CD4-positive, alpha-beta T cell treated with Interleukin-2 at 100 ng/mL for 4 hours (primary cell): ENCODE measurements around the gene RXRA.

ENCODE experiments used
- DNase-seq: peaks from one replicate; pipeline ENCODE4 v3.0.0-alpha.2; 2020; ENCODE audit warnings: low spot score

The RXRA gene

DNA sequence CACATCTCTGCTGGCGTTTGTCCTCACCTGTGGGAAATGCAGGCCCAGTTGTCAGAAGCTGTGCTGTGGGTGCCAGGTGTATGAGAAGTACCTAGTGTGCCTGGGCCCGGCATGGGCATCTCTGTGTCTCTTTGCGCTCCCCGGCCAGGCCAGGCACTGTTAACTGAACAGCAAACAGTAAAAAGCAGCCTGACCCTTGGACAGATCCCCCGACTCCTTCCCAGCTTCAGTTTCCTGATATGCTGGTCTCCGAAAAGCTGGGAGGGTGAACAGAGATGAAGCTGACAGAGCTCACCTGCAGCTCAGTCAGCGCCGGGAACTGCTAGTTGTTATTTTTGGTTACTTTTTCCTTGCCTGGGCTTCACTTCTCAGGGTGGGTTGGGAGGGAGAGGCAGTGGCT, 28.9 kb downstream of the RXRA start:
- no peak for DNase-seq

DNA sequence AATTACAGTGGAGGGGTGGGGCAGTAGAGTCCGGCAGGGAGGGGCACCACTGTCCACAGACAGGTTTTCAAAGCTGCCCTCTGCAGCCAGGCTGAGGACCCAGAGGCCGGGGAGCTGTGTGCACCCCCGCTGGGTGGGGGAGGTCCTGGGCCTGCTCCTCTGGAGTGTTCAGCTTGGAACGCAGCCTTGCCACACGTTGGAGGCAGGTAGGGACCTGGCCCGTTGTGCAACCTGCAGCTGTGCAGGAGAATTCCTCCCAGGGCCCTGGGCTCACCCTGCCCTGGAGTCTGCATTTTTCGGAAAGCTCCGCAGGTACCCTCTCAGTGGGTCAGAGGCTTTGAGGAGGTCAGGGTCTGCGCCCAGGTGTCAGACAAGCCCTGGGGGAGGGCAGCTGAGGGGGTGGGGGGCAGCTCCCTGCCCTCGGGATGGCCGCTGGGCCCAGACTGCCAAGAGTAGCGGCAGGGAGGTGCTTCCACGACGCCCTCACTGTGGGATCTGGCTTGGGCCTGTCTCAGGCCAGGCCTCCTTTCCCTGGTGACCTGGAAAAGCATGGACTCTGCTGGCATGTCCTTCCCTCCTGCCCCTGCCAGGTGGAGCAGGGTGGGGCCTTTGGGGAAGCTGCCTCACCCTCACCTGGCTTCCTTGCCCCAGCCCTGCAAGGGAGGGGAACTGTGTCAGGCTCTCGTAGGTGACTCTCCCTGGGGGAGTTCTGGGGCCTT, 29.5 kb downstream of the RXRA start:
- DNase-seq: no peak

DNA sequence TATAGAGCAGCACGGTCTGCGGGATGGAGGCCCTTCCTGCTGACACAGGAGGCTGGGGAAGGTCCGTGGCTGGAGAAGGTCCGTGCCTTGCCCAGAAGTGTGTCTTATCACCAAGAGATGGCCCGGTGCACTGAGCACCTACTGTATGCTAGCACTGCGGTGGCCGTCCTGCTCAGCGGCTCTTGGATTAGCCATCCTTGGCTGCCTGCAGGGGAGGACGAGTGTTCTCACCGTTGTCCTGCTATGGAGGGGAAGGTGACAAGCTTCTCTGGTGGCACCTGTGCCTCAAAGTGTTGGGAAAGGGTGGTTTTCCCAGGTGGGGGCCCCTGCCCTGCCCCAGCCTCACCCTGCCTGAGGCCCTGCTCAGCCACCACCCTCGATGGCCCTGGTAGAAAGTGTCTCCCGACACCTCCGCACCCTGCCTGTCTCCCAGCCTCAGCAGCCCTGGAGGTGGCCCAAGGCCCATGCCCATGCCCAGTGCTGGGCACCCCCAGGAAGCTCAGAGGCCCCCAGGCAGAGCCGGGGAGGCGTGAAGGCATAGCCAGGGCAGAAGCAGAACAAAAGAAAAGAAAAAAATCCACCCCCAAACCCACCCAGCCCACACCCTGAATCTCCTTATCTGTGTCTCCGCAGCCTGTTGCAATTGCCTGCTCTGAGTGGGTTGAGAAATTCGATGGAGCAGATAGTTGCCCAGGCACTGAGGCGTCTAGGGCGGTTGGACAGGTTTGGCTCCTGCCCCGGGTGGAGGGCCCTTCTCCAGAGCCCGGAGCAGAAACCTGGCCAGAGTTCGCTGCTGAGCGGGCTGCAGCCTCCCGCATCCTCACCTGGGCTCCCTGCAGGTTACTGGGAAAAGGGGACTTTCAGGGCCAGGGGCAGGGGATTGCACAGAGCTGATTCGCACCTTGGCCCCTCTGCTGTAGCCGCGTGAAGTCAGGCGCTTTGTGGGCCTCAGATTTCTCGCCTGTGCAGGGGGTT, 30.5 kb downstream of the RXRA start:
- no peak for DNase-seq

DNA sequence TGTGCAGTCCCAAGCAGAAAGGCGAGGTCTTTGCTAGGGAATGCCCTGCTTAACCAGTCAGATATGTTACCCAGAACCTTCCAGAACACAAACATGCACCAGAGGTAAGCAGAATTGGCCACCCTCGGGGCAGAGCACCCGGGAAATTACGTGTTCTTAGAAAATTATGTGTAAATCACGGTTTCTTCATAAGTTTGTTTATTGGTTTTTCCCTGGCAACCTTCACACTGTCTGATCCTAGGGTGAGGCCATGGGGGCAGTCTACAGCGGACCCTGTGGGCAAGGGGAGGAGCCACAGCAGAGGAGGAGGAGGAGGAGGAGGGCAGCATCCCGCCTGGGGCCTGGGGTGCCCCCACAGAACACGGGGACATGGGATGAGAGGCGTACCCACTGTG, 31.4 kb downstream of the RXRA start:
- no peak for DNase-seq

DNA sequence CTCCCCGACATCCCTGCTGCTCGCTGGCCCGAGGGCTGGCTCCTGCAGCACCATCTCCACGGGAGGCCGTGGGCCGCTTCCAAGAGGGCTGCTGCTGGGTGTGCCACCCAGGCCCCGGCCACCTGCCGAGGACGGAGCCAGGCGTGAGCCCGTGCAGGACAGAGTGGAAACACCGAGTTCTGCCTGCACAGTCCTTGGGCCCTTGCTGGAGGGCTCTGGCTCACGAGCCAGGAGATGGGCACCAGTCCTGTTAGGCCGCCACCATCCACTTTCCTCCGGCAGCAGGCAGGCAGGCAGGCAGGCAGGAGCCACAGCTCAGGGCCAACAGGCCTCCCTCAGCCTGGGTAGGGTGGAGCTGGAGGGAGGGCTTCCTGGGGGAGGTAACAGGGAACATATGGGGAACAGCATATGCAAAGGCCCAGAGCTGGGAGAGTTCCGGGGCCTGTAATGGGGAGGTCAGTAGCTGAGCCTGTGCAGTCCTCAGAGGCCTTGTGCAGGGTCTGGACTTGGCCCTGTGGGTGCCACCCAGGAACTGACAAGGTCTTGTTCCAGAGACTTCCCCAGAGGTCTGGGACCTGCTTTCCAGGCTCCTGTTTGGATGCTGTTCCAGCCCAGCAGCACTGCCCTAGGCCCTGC, 31.9 kb downstream of the RXRA start:
- no peak for DNase-seq

DNA sequence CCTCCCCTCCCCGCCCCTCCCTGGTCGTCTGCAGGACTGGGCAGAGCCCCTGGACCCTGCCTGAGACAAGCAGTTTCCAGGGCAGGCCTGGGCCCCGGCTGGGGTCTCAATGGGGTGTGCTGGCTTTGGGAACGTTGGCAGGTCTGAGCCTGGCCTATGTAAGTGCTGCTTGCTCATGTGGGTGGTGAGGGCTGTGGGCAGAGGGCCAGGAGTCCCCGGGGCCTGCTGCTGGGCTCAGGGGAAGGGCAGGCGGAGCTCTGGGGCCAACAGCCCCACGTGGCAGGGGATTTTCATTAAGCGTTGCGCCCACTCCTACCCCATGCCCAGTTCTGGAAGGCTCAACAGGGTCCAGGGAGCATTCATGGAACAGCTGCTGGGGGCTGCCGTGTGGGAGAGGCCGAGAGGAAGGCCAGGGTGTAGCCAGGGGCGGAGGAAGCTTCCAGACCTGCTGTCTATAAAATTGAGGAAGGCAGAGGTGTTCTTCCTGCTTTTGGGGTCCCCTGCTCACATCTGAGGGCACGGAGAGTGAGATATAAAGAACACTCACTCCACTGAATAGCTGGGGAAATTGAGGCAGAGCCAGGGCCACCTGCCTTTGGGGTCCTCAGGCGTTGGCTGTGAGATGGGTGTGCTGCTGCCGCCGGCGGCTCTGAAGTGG, 32.5 kb downstream of the RXRA start:
- DNase-seq: no peak

DNA sequence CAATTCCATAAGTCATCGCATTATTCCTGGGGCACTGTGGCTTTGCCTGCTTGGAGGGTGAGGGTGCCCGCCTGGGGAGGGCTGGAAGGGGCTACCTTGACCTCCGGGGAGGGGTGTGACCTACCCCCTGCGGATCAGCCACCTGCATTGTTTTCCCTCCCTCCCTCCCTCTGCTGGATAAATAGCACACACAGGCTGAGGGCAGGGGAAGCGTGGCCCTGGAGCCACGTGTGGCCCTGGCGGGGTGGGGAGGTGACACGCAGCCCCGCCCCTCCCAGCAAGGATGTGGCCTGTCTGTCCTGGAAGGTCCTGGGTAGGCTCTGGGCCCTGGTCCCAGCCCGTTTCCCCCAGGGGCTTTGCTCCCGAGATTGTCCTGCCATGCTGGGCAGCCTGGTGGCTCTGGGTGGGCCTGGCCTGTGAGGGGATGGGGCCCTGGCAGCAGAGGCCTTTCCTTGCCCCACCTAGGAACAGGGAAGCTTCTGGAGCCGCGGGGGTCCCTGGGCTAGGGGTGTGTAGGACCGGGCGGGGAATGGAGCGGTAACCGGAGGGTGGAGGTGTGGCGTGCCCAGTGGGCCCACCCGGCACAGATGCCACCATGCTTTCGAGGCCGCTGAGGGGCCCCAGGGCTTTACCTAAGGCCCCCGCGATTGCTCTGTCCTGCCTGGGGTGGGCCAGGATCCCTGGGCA, 33.4 kb downstream of the RXRA start:
- DNase-seq: no peak

DNA sequence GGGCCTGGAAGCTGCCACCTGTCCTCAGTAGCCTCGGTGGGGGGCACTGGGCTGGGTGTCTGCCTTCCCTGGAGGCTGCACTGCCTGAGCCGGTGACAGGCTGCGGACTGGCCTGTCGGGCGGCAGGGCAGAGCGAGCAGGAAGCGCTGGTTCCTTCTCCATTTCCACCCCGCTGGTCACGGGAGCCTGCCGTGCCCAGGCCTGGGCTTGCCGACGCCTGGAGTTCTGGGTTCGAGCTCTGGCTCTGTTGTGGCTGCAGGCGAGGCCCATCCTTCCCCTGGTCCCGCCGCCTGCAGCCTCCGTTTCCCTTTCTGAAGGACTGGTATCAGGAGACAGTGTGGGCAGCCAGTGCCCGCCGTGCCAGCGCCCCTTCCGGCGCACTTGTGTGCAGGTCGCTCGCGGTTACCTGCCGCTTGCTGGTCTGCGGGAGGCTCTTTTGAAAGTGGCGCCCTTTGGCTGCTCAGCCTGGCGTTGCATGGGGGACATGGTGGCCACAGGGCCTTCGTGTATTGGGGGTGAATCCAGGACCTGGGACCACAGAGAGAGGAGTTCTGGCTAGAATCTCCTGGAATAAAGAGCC, 34.0 kb downstream of the RXRA start:
- DNase-seq: no peak

DNA sequence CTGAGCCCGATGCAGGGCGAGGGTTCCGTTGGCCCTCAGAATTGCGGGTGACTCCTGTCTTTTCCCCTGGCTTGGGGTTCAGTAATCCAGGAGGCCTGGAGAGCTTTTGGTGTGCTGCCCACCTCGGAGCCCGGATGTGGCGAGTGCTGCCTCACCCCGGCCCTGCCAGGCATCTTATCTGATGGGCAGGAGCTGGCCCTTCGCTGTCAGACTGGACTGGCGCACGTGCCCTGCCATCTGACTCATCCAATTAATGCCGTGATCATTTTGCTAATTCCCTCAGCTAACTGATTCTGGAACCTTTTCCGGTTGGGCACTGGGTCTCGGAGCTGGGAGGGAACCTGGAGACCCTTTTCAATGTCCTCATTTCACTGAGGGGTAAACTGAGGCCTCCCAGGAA, 34.6 kb downstream of the RXRA start:
- DNase-seq: no peak

DNA sequence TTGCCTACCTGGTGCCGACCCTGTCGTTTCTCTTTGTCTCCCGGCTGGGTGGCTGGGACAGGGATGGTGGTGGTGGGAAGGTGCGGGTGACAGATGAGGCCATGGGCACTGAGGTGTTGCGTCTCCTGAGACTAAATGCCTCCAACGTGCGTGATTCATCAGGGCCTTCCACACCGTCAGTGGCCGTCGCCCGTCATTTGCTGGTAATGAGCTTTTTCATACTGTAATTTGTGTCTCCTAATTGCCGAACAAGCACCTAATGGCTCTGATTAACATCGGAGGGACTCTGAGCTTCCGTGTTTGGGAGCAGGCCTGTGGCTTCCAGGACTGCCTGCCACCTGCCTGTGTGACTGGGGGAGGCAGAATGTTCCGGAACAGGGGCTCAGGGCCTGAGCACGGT, 35.2 kb downstream of the RXRA start:
- no peak for DNase-seq

DNA sequence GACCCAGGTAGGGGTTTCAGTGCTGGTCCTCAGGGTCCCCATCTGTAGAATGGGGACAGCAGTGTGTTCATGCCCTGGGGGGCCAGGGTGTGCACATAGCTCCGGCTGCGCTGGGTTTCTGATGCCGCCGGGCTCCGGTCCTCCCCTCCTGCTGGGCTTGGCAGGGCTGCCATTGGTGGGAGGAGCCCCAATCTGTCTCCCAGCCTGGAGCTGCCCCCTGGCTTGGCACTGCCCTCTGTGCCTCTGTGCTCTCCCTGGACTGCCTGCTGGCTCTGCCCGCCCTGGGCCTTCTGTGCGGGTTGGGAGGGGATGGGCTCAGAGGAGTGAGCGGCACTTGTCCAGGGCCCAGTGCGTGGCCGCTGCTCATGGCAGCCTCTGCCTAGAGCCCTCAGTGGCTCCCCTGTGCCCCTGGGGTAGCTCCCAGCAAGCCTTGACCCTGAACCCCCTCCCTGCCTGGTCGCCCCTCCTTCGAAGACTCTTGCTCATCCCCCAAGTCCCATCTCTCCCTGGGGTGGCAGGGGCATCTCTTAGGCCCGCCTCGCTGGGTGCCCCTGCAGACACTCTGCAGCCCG, 35.7 kb downstream of the RXRA start:
- no peak for DNase-seq

DNA sequence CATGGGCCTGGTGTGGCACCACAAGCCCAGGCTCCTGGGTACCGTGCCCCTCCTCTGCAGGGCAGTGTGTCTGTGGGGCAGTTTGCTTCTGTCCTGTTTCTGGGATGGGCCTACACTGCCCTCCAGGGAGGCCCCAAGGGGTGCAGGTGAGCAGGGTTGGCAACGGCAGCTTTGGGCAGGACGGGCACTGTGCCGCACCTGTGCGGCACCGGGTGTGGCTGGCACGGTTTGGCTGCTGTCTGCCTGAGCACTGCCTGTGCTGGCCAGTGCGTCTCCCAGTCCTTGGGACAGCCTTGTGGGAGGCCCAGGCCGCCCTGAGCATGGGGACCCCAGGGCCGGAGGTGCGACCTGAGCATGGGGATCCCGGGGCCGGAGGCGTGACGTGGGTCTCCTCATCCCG, 37.2 kb downstream of the RXRA start:
- DNase-seq: no peak

DNA sequence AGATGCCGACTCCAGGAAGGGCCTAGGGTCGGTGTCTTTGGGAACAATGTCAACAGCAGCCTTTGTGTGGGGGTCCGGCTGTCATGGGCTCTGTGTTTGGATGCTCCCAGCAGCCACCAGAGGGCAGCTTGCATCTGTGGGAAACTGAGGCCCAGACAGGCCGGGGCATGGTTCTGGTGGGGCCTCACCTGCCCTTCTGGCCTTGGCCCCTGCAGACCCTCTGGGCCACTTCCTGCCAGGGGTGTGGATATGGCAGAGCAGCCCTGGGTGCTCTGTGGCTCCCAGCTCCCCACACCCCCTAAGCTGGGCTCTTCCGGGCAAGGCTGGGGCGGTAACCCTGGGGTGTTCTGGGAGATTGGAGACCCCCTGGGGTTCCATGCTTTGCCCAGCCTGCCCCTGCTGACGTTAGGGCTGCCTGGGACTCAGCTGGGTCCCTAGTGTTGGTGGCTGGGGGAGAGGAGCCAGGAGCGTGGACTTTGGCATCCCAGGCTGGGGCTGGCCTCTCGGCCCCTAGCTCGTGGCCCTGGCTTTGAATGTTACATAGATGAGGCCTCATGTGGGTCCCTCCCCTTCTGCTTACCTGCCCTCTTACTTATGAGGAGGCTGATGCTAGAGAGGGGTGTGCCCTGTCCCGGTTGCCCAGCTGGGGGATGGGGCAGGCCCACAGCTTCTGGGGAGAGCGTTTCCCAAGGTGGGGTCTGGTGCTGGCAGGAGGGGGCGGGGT, 38.3 kb downstream of the RXRA start:
- peak; percentile 19 for DNase-seq

DNA sequence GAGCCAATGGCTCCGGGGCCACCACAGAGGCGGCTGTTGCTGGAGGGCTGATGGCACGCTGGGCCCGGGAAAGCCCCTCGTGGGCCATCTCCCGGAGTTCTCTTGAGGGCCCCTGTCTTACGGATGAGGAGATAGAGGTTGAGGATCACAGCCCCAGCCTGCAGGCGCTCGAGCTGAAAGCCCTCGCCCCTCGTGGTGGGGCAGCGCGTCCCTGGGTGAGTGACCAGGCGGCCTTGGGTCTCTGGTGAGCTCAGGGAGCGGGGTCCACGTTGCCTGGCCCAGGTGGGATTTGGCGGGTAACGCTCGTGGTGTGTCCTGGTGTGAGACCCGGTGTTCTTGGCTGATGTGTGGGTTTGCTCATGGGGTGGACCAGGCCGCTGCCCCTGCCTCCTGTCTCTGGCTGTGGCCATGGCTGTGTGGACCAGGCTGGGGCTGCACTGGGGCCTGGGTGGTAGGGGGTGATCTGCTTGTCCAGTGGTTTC, 38.9 kb downstream of the RXRA start:
- DNase-seq: no peak

DNA sequence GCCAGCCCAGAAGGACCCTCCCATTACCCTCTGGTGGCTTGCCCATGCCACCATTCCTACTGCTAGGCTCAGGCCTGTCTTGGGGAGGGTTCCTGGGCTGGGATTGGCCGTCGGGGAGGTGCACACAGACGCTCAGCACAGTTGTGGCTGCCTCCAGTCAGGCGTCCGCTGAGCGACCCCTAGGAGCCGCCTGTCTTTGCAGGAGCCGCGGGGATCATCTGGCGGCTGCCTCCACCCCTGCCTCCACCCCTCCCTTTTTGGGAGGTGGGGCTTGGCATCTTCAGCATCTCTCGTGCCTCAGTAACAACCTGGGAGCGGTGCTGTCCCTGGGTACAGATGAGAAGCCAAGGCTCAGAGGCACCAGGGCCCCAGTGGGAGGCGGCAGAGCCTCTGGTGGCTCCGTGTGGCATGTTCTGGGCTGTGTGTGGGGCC, 39.6 kb downstream of the RXRA start:
- DNase-seq: no peak

DNA sequence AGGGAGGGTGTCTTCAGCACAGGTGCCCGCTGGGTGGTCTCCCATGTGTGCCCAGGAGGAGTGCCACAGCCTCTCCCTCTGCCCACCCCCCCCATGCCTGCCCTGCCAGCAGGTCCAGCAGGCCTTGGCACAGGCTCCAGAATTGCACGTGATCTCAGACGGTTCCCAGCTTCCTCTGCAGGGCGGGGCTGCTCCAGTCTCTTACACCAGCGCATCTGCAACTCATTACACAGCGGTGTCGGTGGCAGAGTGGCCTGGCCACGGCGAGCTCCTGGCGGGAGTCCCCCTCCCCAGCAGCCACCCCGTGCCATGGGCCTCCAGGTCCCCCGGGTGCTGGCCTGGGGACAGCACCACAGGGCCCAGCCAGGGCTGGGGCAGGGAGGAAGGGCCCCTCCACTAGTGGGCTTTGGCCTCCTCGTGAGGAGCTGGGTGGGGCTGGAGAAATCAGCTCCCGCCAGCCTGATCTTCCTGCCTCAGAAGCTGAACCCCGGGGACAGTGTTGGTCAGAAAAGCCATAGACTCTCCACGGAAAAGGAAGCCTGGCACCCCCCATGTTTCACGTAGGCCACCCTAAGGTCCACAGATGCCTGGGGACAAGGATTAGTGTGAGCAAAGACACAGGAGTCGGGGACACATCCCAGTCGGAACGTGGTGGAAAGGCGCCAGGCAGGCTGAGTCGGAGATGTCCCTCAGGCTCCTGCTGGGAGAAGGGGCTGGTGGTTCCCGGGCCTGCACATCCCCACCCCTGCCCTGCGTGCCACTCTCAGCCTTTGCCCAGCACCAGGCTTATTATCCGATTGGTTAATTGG, 40.2 kb downstream of the RXRA start:
- no peak for DNase-seq

DNA sequence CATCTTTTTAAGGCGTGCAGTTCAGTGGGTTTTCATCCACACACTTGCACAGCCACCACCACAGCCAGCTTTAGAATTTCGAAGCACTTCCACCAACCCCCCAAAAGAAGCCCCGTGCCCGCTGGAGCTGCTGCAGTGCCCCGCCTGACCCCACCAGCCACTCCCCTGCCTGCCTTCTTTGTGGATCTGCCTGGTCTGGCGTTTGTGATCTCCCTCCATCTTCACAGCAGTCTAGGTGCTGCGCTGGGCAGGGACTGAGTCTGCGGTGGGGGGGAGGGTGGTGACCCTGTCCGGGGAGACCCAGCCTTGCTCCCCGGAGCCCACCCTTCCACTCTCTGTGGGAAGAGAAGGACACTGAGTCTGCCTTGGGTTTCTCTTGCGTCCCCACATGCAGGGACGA, 40.8 kb downstream of the RXRA start:
- no peak for DNase-seq

DNA sequence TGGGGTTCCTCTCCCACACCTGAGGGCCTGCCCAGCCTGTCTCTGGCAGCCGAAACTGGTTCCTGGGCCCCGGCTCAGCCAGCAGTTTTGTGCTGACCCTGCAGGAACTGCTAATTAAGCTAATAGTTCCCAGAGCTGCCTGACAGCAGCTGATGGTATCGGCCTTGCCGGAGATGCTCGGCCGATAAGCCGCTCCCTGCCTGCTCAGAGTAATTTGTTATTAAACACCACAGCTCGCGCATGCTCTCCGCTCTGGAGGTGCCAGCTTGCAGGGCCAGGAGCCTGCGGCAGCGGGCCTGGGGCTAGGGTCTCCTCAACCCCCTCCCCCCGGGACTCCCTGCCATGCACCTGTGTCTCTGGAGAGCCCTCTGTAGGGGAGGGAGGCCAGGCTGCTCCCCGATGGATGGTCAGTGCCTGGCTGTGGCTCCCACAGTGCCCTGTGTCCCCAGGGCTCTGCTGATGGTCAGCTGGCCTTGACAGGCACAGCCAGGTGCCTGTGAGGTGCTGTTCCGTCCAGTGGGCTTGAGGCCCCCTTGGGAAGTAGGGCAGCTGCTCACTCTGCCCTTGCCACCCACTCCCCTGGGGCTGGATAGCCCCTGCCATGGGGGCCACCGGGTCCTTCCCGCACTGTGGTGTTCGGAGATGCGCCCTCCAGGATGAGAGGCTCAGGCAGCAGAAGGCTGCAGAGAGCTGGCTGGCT, 41.7 kb downstream of the RXRA start:
- no peak for DNase-seq

DNA sequence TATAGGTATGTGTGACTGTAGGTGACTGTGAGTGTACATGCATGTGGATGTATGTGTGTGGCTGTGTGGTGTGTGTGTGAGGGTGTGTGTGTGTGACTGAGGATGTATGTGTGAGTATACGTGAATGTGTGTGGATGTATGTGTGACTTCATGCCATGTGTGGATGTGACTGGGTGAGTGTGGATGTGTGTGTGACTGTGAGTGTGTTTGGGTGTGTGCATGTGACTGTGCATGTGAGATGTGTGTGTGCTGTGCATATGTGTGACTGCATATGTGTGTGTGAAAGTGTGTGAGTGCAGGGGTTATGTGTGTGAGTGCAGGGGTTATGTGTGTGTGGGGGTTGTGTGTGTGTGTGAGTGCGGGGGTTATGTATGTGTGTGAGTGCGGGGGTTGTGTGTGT, 42.3 kb downstream of the RXRA start:
- DNase-seq: no peak
